ENCODE data around the gene SLC10A7.

- TF ChIP-seq, protein P1, sequence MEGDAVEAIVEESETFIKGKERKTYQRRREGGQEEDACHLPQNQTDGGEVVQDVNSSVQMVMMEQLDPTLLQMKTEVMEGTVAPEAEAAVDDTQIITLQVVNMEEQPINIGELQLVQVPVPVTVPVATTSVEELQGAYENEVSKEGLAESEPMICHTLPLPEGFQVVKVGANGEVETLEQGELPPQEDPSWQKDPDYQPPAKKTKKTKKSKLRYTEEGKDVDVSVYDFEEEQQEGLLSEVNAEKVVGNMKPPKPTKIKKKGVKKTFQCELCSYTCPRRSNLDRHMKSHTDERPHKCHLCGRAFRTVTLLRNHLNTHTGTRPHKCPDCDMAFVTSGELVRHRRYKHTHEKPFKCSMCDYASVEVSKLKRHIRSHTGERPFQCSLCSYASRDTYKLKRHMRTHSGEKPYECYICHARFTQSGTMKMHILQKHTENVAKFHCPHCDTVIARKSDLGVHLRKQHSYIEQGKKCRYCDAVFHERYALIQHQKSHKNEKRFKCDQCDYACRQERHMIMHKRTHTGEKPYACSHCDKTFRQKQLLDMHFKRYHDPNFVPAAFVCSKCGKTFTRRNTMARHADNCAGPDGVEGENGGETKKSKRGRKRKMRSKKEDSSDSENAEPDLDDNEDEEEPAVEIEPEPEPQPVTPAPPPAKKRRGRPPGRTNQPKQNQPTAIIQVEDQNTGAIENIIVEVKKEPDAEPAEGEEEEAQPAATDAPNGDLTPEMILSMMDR (IDR thresholded peaks at IDR 0.05; ENCODE audit: low read depth, low read length), result no peak
- TF ChIP-seq EZH2phosphoT487 (IDR thresholded peaks at IDR 0.05; ENCODE audit: low read depth), result no peak
Observed at GRCh38 chr4:146445198-146446150, 76.3 kb downstream of the SLC10A7 start.
